ENCODE measurements around the gene E2F6. TPM values are rescaled to one million over a fixed set of nuclear protein-coding genes. Genes with fewer than 3 reads are reported as not detected.

E2F6 gene
- total and polyA plus RNA-seq, 9 of the 15 experiments (the other 6 are each of a cell fraction or from before 2014, with no cell fraction given), result 13.6 to 33.9 (median 26.1) TPM

DNA sequence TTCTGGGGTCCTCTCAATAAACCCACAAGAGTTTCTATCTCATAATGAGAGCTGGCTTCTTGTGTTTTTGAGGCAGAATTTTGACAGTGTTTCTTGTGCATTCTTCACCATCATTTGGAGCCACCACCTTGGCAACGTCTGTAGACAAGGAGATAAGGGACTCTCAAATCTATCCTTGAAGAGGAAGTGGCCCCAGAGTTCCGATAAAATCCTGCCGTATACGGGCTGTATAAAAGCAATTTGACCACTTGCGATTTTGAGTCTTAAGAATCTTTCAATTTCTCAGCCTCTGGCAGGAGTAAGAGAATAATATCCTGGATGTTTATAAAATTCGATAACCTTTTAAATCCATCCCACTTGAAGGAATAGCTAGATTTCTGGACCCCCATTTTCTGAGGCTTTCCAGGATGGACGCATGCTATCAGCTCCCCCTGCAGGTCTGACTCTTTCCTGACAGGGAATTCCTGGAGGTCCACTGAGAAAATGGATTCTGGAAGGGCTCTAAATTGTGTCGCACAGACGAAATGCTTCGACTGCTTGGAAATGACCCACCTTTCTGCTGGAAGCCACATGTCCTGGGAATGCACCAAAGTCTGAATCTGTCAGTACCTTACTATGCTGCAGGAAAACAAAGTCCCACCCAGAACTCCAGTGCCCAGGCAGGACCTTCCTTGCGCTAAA is 54.1 kb downstream of the E2F6 start (continued):
- no peak for TF ChIP-seq NR2F6 (CRISPR knock-in tag; IDR thresholded peaks at IDR 0.05)
- TF ChIP-seq YY1 (IDR thresholded peaks at IDR 0.05; ENCODE audit: borderline replicate concordance in 1 of 3, control insufficient read depth in 1 of 3, extremely low read depth in 1 of 3, insufficient read depth in 3 of 3, insufficient read length in 1 of 3, insufficient replicate concordance in 2 of 3, low read depth in 1 of 3, low read length in 2 of 3), result peak in 1 of 3 experiments; percentile 54
- TF ChIP-seq, protein P1, sequence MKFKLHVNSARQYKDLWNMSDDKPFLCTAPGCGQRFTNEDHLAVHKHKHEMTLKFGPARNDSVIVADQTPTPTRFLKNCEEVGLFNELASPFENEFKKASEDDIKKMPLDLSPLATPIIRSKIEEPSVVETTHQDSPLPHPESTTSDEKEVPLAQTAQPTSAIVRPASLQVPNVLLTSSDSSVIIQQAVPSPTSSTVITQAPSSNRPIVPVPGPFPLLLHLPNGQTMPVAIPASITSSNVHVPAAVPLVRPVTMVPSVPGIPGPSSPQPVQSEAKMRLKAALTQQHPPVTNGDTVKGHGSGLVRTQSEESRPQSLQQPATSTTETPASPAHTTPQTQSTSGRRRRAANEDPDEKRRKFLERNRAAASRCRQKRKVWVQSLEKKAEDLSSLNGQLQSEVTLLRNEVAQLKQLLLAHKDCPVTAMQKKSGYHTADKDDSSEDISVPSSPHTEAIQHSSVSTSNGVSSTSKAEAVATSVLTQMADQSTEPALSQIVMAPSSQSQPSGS (CRISPR knock-in tag; IDR thresholded peaks at IDR 0.05), result no peak
- 0 out of 4 replicates have a peak, but pooled peaks of 1 of the 2 experiments have one; percentile 32 for TF ChIP-seq ARNT (IDR thresholded peaks at IDR 0.05)
- no peak for TF ChIP-seq BRD9 (IDR thresholded peaks at IDR 0.05; ENCODE audit: low read depth, partially characterized antibody)
- TF ChIP-seq ZNF318 (IDR thresholded peaks at IDR 0.05; ENCODE audit: borderline replicate concordance in 1 of 2, low read depth in 1 of 2), result no peak
- TF ChIP-seq ARID2 (IDR thresholded peaks at IDR 0.05), result 0 out of 2 replicates have a peak, but pooled peaks have one; percentile 63
- TF ChIP-seq E2F4 (CRISPR knock-in tag; IDR thresholded peaks at IDR 0.05; ENCODE audit: low read depth), result no peak
- TF ChIP-seq WHSC1 (IDR thresholded peaks at IDR 0.05; ENCODE audit: low read length), result no peak
- no peak for TF ChIP-seq KLF1 (tag; IDR thresholded peaks at IDR 0.05)
- 0 out of 2 replicates have a peak, but pooled peaks have one; percentile 15 for TF ChIP-seq ZEB2 (IDR thresholded peaks at IDR 0.05)
- TF ChIP-seq ZNF561 (CRISPR knock-in tag; conservative IDR thresholded peaks at IDR 0.05), result no peak
- TF ChIP-seq MTA2 (IDR thresholded peaks at IDR 0.05; ENCODE audit: low read depth), result no peak
- no peak for TF ChIP-seq HDAC3 (IDR thresholded peaks at IDR 0.05; ENCODE audit: borderline replicate concordance, partially characterized antibody)
- peak; percentile 43; the same call in 1 of the 2 replicates for TF ChIP-seq DPF2 (IDR thresholded peaks at IDR 0.05)

All from K562 (cell line).